ENCODE data around the gene EML1.

GRCh38 chr14:99885649-99885958, 92.4 kb downstream of the EML1 start:
- TF ChIP-seq CTCF (IDR thresholded peaks at IDR 0.05) (peak; percentile 57), ZFX (IDR thresholded peaks at IDR 0.05; ENCODE audit: borderline replicate concordance) (no peak)

Measured in 22Rv1 (cell line).